ENCODE data around the gene PPIL1.

DNA sequence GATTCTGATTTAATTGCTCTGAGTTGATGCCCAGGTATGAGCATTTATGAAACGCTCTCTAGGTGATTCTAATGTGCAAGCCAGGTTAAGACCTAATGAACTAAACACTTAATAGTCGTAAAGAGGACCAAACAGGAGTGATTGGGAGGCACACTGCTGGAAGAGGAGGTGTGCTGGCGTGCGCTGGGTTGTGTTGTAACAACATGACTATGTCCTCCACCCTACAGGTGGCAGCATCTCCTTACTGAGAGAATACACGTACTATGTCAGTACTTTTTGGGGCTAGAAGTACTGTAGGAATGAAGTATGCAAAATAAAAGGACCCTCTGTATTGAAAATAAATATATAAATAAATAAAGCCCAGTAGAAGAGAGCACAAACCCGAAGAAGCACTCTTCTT lies 23.0 kb upstream of the PPIL1 start:
- TF ChIP-seq, protein P1, sequence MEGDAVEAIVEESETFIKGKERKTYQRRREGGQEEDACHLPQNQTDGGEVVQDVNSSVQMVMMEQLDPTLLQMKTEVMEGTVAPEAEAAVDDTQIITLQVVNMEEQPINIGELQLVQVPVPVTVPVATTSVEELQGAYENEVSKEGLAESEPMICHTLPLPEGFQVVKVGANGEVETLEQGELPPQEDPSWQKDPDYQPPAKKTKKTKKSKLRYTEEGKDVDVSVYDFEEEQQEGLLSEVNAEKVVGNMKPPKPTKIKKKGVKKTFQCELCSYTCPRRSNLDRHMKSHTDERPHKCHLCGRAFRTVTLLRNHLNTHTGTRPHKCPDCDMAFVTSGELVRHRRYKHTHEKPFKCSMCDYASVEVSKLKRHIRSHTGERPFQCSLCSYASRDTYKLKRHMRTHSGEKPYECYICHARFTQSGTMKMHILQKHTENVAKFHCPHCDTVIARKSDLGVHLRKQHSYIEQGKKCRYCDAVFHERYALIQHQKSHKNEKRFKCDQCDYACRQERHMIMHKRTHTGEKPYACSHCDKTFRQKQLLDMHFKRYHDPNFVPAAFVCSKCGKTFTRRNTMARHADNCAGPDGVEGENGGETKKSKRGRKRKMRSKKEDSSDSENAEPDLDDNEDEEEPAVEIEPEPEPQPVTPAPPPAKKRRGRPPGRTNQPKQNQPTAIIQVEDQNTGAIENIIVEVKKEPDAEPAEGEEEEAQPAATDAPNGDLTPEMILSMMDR (optimal IDR thresholded peaks at IDR 0.05 in 1 of 3, IDR thresholded peaks at IDR 0.05 in 1 of 3, conservative IDR thresholded peaks at IDR 0.05 in 1 of 3; ENCODE audit: extremely low read depth in 1 of 3, insufficient read depth in 2 of 3, low read length in 3 of 3): peak in 1 of 3 experiments; percentile 61
- no peak for TF ChIP-seq EZH2 (IDR thresholded peaks at IDR 0.05; ENCODE audit: low read length)

Measured in keratinocyte (primary cell).